Stimulated activated CD8-positive, alpha-beta memory T cell treated with anti-CD3 and anti-CD28 coated beads, Interleukin-15, amount 100 ng/mL, for 24 hours (primary cell): Measurements from ENCODE around the gene CDK5.
"Not testable (repeated sequence)": the region's sequence is repeated elsewhere in the genome, so short reads cannot be mapped to it uniquely, and the experiment has no call there.

ENCODE experiments used
- DNase-seq: peaks from one replicate; pipeline ENCODE4 v3.0.0-alpha.2; 2020; ENCODE audit warnings: low read depth

Gene CDK5

GRCh38 chr7:151013733-151014497, 43.8 kb downstream of the CDK5 start:
- peak; percentile 56 for DNase-seq

DNA sequence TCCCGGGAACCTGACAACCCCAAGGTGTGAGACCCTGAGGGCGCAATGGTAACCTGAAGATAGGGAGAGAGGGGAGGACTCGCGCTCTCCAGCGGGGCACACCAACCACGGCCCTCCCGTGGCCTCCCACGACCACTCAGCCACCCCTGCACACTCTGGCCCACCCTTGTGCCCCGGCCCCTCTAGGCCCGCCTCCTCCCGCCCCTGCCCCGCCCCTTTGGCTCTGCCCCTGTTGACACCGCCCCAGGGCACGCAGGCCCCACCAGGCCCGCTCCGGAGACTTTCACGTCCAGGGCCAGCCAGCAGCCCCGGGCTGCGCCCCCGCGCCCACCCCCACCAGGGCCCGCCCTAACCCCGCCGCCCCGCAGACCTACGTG, 44.4 kb downstream of the CDK5 start:
- no peak for DNase-seq

DNA sequence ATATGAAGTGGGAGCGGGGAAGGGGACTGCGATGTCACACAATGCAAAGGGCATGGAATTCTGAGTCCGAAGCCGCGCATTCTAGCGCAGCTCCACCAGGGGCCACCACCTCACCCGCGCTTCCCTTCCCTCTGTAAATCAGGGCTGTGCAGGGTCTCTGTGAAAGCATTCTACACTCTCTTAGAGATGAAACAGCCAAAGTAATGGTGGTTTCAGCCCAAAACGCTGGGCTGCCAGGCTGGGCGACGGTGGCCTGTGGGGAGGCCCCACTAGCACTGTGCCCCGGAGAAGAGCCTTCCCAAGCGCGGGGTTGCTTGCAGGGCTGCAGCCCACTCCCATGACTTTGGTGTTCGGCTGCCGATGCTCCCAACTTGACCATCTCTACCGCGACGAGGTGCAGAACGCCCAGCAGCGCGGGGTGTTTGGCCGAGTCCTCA, 44.8 kb downstream of the CDK5 start:
- DNase-seq = no peak

DNA sequence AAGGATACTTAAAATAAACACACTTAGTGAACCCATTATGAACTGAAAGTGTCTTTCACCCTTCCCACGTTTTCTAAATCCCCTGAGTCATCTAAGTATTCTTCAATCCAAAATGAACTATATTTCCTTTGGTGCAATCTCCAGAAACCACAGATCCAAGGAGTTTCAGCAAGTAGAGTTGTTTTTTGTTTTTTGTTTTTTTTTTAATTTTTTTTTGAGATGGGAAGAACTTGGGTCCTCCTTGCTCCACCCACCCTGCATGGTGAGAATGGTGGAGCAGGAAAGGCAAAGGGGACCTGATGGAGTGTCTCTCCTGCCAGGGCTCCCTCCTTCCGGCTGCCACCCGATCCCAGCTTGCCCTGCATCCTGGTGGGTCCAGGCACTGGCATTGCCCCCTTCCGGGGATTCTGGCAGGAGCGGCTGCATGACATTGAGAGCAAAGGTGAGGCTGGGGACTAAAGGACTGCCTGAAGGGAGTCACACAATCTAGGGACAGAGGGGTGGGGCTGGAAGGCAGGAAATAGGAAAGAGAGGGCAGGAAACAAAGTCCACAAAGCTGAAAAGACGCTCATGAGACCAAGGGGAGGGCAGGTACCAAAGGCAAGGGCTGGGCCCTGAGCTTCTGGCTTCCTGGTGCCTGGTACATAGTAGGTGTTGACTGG, 45.5 kb downstream of the CDK5 start:
- DNase-seq = no peak

GRCh38 chr7:151011616-151012015, 46.1 kb downstream of the CDK5 start:
- DNase-seq = not testable (repeated sequence)

- DNase-seq = no peak
Observed at GRCh38 chr7:151011097-151011409, 46.6 kb downstream of the CDK5 start.

- DNase-seq = no peak
Observed at GRCh38 chr7:151010307-151011096, 47.2 kb downstream of the CDK5 start.

DNA sequence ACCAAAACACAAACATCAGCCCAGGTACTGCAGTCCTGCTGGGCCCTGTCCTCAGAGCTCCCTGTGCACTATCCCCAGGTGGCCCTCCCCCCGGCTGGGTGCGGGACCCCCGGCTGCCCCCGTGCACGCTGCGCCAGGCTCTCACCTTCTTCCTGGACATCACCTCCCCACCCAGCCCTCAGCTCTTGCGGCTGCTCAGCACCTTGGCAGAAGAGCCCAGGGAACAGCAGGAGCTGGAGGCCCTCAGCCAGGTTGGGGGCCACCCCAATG, 47.7 kb downstream of the CDK5 start:
- no peak for DNase-seq

DNA sequence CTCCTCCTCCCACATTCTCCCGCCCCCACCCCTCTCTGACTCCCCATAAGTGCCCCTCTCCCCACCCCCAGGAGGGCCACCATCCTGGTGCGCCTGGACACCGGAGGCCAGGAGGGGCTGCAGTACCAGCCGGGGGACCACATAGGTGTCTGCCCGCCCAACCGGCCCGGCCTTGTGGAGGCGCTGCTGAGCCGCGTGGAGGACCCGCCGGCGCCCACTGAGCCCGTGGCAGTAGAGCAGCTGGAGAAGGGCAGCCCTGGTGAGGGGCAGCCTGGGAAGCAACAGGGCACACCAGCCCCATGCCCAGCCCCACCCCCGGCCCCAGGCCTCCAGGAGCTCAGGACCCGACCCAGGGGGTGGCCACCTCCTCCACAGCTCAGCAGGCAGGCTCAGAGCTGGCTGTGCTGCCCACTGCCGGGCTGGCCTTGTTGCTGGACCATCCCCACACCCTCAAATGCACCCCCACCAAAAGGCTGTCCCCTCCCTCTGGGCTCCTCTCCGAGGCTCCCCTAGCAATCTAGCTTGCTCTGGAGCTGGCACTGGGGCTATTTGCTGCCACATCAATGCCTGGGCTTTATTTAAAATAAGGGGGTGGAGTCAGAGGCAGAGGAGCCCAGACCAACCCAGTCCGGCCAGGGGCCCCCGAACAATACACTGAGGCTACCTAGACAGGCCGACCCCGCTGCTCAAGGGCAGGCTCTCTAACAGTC, 48.2 kb downstream of the CDK5 start:
- DNase-seq = no peak

DNA sequence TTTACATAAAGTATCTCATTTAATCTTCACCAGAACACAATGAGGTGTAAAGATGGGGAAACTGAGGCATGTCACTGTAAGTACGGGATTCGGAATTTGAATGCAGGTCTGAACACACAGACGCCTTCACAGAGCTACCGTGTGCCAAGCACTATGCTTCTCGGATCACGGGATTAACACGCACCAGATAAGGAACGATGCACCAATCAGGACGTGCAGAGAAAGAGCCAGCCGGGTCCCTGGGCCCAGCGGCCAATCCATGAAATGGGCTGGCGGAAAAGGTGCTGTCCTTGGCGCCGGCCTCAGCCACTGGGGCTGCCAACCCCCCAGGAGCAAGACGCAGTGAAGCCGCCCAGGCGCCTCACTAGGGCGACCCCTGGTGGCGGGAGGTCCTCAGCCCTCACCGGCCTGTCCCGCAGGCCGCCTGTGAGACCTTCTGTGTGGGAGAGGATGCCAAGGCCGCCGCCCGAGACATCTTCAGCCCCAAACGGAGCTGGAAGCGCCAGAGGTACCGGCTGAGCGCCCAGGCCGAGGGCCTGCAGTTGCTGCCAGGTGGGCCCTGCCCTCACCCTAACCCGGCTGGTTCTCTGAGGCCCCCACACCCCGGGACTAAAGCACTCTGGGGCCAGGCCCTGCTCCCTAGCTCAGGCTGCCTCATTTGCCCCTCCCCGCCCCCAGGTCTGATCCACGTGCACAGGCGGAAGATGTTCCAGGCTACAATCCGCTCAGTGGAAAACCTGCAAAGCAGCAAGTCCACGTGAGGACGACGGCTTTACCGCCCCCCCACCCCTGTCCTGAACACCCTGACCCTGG, 49.0 kb downstream of the CDK5 start:
- peak; percentile 81 for DNase-seq

GRCh38 chr7:151008143-151008510, 49.6 kb downstream of the CDK5 start:
- no peak for DNase-seq

GRCh38 chr7:151007469-151007898, 50.2 kb downstream of the CDK5 start:
- no peak for DNase-seq

DNA sequence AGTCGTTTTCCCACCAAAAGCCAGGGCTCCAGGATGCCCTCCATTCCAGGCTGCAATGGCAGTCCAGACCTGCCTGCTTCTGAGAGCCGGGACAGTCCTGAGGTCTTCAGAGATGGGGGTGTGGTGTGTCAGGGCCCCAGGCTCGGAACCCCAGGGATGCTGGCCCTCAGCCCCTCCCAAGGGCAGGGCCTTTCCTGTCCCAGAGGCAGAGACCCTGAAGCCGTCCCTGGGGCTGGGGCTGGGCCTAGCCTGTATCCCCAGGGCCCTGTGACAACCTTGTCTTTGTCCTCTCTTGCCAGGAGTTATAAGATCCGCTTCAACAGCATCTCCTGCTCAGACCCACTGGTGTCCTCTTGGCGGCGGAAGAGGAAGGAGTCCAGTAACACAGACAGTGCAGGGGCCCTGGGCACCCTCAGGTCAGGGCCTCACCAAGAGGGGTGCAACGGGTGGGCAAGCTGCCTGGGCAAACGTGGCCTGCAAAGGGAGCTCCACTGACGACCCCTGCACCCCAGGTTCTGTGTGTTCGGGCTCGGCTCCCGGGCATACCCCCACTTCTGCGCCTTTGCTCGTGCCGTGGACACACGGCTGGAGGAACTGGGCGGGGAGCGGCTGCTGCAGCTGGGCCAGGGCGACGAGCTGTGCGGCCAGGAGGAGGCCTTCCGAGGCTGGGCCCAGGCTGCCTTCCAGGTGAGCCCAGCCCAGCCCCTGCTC, 51.0 kb downstream of the CDK5 start:
- no peak for DNase-seq

- DNase-seq = no peak
Observed at GRCh38 chr7:151005566-151005965, 52.1 kb downstream of the CDK5 start.
